HepG2 (cell line): ENCODE results near the gene TTLL11. TPM values are rescaled to one million over a fixed set of nuclear protein-coding genes. Genes with fewer than 3 reads are reported as not detected.
A peak's percentile ranks its signal among the peaks of the same experiment; 100 is the strongest.

Experiments
- ATAC-seq: fragments of 200-7000 bp; cut with Tn5 transposase; 3 replicates; pipeline ENCODE4 v1.9.1; 2020; ENCODE audit warnings: mild to moderate bottlenecking, moderate library complexity
- BruUV-seq: library from RNA; stranded (reverse); fragments of 400-500 nt; replicated peaks from 2 replicates; lab custom pipeline; 2021; lab: Mats Ljungman, UMichigan
- CTCF ChIA-PET: fragments of 300-600 bp; formaldehyde crosslinking; extraction: SDS; loops from one replicate; lab custom pipeline; 2021; ENCODE audit warnings: low total read pairs, inconsistent platforms, low intra/inter-chr PET ratio; lab: Yijun Ruan, JAX
- POLR2A ChIA-PET: fragments of 350-600 bp; sonication (Branson Sonifier 250); formaldehyde crosslinking; loops from one replicate; lab custom pipeline; 2020; ENCODE audit warnings: antibody characterized with exemption, inconsistent platforms; lab: Yijun Ruan, JAX
- DNase-seq: peaks from one replicate; pipeline ENCODE4 v3.0.0-alpha.2; 2015; ENCODE audit warnings: low spot score
- FAIRE-seq: peaks from 3 replicates; lab custom pipeline; 2011; peaks lifted over from hg19 to GRCh38; lab: Jason Lieb, UNC
- H2AFZ ChIP-seq: one replicate; pipeline ENCODE4 v1.6.1; 2011; ENCODE audit warnings: low read length, inconsistent platforms
- H3K27ac ChIP-seq: fragments of 300-600 bp; 3 replicates; pipeline ENCODE4 v1.8.0; 2011; ENCODE audit warnings: mixed run types, mild to moderate bottlenecking, mixed read lengths, low read length, inconsistent platforms; ENCODE audit not compliant: insufficient read depth; ENCODE audit errors: extremely low read length
- H3K27me3 ChIP-seq, 2 experiments: fragments of 200-600 bp in 1 of 2; 2 replicates in 1 of 2; 3 replicates in 1 of 2; pipeline versions ENCODE4 v1.6.0 to v1.8.0; 2011; ENCODE audit warnings: low read length in 2 of 2, mild to moderate bottlenecking in 2 of 2, moderate library complexity in 2 of 2, inconsistent platforms in 1 of 2; ENCODE audit not compliant: insufficient read depth in 2 of 2, control insufficient read depth in 1 of 2
- H3K36me3 ChIP-seq, 2 experiments: fragments of 200-600 bp in 1 of 2; replicated peaks in 1 of 2; 2 replicates in 1 of 2; 3 replicates in 1 of 2; pipeline versions ENCODE4 v1.5.1 to v1.8.0; 2011; ENCODE audit warnings: low read length in 2 of 2, inconsistent platforms in 1 of 2; ENCODE audit not compliant: insufficient read depth in 2 of 2, control insufficient read depth in 1 of 2
- H3K4me1 ChIP-seq: 2 replicates; pipeline ENCODE4 v1.5.1; 2012; ENCODE audit warnings: low read length, inconsistent platforms; ENCODE audit not compliant: insufficient read depth
- H3K4me2 ChIP-seq: 2 replicates; pipeline ENCODE4 v1.6.0; 2011; ENCODE audit warnings: low read depth, low read length, inconsistent platforms
- H3K4me3 ChIP-seq, 3 experiments: fragments of 200-600 bp in 1 of 3; sonication (generic), shearing (Covaris generic) in 1 of 3; replicated peaks in 1 of 3; 2 replicates each; pipeline ENCODE4 v1.5.1; 2011 to 2016; ENCODE audit warnings: low read length in 3 of 3, inconsistent platforms in 2 of 3, low read depth in 2 of 3, mild to moderate bottlenecking in 2 of 3, control low read depth in 1 of 3, mixed read lengths in 1 of 3; ENCODE audit not compliant: insufficient read depth in 1 of 3
- H3K79me2 ChIP-seq: one replicate; pipeline ENCODE4 v1.6.1; 2011; ENCODE audit warnings: low read length, inconsistent platforms; ENCODE audit not compliant: insufficient read depth
- H3K9ac ChIP-seq: 2 replicates; pipeline ENCODE4 v1.6.0; 2011; ENCODE audit warnings: mild to moderate bottlenecking, low read depth, low read length, inconsistent platforms; ENCODE audit not compliant: insufficient read depth
- H3K9me3 ChIP-seq: 2 replicates; pipeline ENCODE4 v1.5.1; 2012; ENCODE audit warnings: mild to moderate bottlenecking, low read length
- H4K20me1 ChIP-seq: 2 replicates; pipeline ENCODE4 v1.6.0; 2011; ENCODE audit warnings: inconsistent platforms, mild to moderate bottlenecking, low read length, moderate library complexity; ENCODE audit not compliant: insufficient read depth
- ASH2L ChIP-seq: fragments of 300-600, 200-600 bp; sonication (generic); IDR thresholded peaks from 2 replicates; pipeline ENCODE4 v1.7.0; 2017; ENCODE audit warnings: low read depth, mild to moderate bottlenecking, moderate library complexity, mixed read lengths, low read length; ENCODE audit not compliant: insufficient read length
- CENPX ChIP-seq: sonication (generic); formaldehyde crosslinking; IDR thresholded peaks from 2 replicates; pipeline ENCODE4 v1.9.0; 2021; ENCODE audit warnings: mild to moderate bottlenecking, missing genetic modification reagents, moderate library complexity
- ELF3 ChIP-seq: IDR thresholded peaks from 2 replicates; pipeline ENCODE4 v1.6.1; 2016; ENCODE audit warnings: missing genetic modification reagents, missing compliant biosample characterization
- ELF4 ChIP-seq: sonication (generic); formaldehyde crosslinking; IDR thresholded peaks from 2 replicates; pipeline ENCODE4 v1.5.0; 2020; ENCODE audit warnings: missing genetic modification reagents, mild to moderate bottlenecking, moderate library complexity, borderline replicate concordance
- EP300 ChIP-seq, 3 experiments: sonication (generic) in 1 of 3; formaldehyde crosslinking in 1 of 3; IDR thresholded peaks; 2 replicates each; pipeline versions ENCODE4 v1.5.1 to v1.6.1; 2011 to 2020; ENCODE audit warnings: low read depth in 2 of 3, low read length in 2 of 3, borderline replicate concordance in 1 of 3, improper control_type of control experiment in 1 of 3, mild to moderate bottlenecking in 1 of 3, missing genetic modification reagents in 1 of 3, moderate library complexity in 1 of 3
- ISL2 ChIP-seq: sonication (generic); formaldehyde crosslinking; IDR thresholded peaks from 2 replicates; pipeline ENCODE4 v1.5.0; 2020; ENCODE audit warnings: missing genetic modification reagents
- MED13 ChIP-seq: sonication (generic); formaldehyde crosslinking; IDR thresholded peaks from 2 replicates; pipeline ENCODE4 v1.5.0; 2020; ENCODE audit warnings: missing genetic modification reagents
- PAWR ChIP-seq: sonication (generic); formaldehyde crosslinking; IDR thresholded peaks from 2 replicates; pipeline ENCODE4 v1.4.0; 2020; ENCODE audit warnings: missing genetic modification reagents, mild to moderate bottlenecking, borderline replicate concordance
- RARA ChIP-seq: IDR thresholded peaks from 2 replicates; pipeline ENCODE4 v1.6.1; 2016; ENCODE audit warnings: missing genetic modification reagents, missing compliant biosample characterization
- SETDB1 ChIP-seq: sonication (generic); formaldehyde crosslinking; IDR thresholded peaks from 2 replicates; pipeline ENCODE4 v1.5.1; 2020; ENCODE audit warnings: missing genetic modification reagents, mild to moderate bottlenecking, borderline replicate concordance
- SNAPC4 ChIP-seq: sonication (generic); formaldehyde crosslinking; IDR thresholded peaks from 2 replicates; pipeline ENCODE4 v1.4.0; 2020; ENCODE audit warnings: mild to moderate bottlenecking, missing genetic modification reagents
- ZMYM2 ChIP-seq: sonication (generic); formaldehyde crosslinking; IDR thresholded peaks from 2 replicates; pipeline ENCODE4 v1.8.0; 2022; ENCODE audit warnings: mild to moderate bottlenecking, missing genetic modification reagents
- ZNF552 ChIP-seq: sonication (generic); formaldehyde crosslinking; IDR thresholded peaks from 2 replicates; pipeline ENCODE4 v1.9.0; 2022; ENCODE audit warnings: missing genetic modification reagents, mild to moderate bottlenecking, borderline replicate concordance
- ZNF800 ChIP-seq: sonication (generic); formaldehyde crosslinking; IDR thresholded peaks from 2 replicates; pipeline ENCODE4 v1.4.0; 2020; ENCODE audit warnings: missing genetic modification reagents
- ZSCAN21 ChIP-seq: sonication (generic); formaldehyde crosslinking; IDR thresholded peaks from 2 replicates; pipeline ENCODE4 v1.8.0; 2022; ENCODE audit warnings: mild to moderate bottlenecking, missing genetic modification reagents, moderate library complexity, borderline replicate concordance
- WGBS: methylation state at CpG from one replicate; pipeline ENCODE4 v1.1.6; 2017; ENCODE audit warnings: low lambda C conversion rate; 5-methylcytosine and 5-hydroxymethylcytosine counted together
- in situ Hi-C: cut with HindIII; loops from 2 replicates; pipeline ENCODE4 v1.10.0; 2017; ENCODE audit warnings: low pct_unique_long_range_greater_than_20kb; ENCODE audit not compliant: extremely low pct_ligation_motif_present
- intact Hi-C: fragments of 100-400 bp; cut with micrococcal nuclease; formaldehyde crosslinking; loops from one replicate; pipeline ENCODE4 v1.10.0; 2022; ENCODE audit not compliant: unreplicated experiment
- polyA plus RNA-seq, 8 experiments: library from polyadenylated mRNA; depleted of rRNA in 3 of 8; stranded (reverse) in 7 of 8; unstranded in 1 of 8; fragments of >200 nt; fragmentation: Illumina TruSeq in 4 of 8; extraction: Trizol in 4 of 8; gene quantifications; 2 replicates each; pipeline versions ENCODE4 v1.2.1 to v1.2.3, GENCODE V29; 2011 to 2016; ENCODE audit warnings: low read depth in 4 of 8, missing spikeins in 1 of 8, mixed read lengths in 1 of 8; ENCODE audit not compliant: insufficient read depth in 1 of 8
- total RNA-seq, 5 experiments: library from RNA; depleted of rRNA; stranded (reverse); fragments of >200 nt; fragmentation: Illumina TruSeq; extraction: Trizol; gene quantifications; 2 replicates each; pipeline ENCODE4 v1.2.3, GENCODE V29; 2016; ENCODE audit warnings: low read depth in 1 of 5

TTLL11 gene
- total and polyA plus RNA-seq, 2 of the 13 experiments (the other 11 are each of a cell fraction or from before 2014, with no cell fraction given) = 4.5 to 5.2 TPM

GRCh38 chr9:121992571-121993212 lies 100.4 kb downstream of the TTLL11 start (continued):
- TF ChIP-seq ZSCAN21 (CRISPR knock-in tag) (no peak), SETDB1 (CRISPR knock-in tag) (no peak)

- H3K27me3 ChIP-seq = no peaks in the 10 kb centered on the region
- ChIA-PET POLR2A (interaction anchor here (1.4 to 1.8 kb wide), 2 partner anchors 16 to 248 kb away, joined by 4 to 9 read pairs; no protein-coding TSS in a partner anchor), CTCF (interaction anchor here (0.6 to 0.7 kb wide), 2 partner anchors 256 to 351 kb away, joined by 3 read pairs; no protein-coding TSS in a partner anchor)
- DNase-seq = no peak
- FAIRE-seq = no peak
- no peaks in the 10 kb centered on the region for H4K20me1 ChIP-seq
- H3K36me3 ChIP-seq = no peaks in the 10 kb centered on the region
- in situ Hi-C loops (loop anchor here (5.0 to 25.0 kb wide), 3 partner anchors 254 to 444 kb away; no protein-coding TSS in a partner anchor), intact Hi-C loops (loop anchor here (2.0 kb wide), 1 partner anchor 444 kb away; no protein-coding TSS in a partner anchor)
- H3K9me3 ChIP-seq = no peaks in the 10 kb centered on the region
- H3K4me2 ChIP-seq = peak overlapping the region; percentile 66
- H3K27ac ChIP-seq = peak overlapping the region; percentile 62
- H3K9ac ChIP-seq = no peak overlapping the region
- H3K4me3 ChIP-seq = peak overlapping the region in 1 of 3 experiments; percentile 35; a peak in 1 of 6 replicates
- H3K79me2 ChIP-seq = no peaks in the 10 kb centered on the region
- peak; percentile 7; the same call in 2 of the 3 replicates for ATAC-seq
- WGBS = 8% methylated on average over 4 of the region's 4 CpGs
- H2AFZ ChIP-seq = no peak overlapping the region
- no TSS peak for BruUV-seq
- H3K4me1 ChIP-seq = peaks cover 43% of the 10 kb centered on the region
- TF ChIP-seq ZNF800 (CRISPR knock-in tag) (no peak), SNAPC4 (CRISPR knock-in tag) (no peak), ELF4 (CRISPR knock-in tag) (no peak), ZMYM2 (no peak), RARA (peak; percentile 77), ISL2 (peak; percentile 53), ASH2L (no peak), CENPX (CRISPR knock-in tag) (no peak), MED13 (CRISPR knock-in tag) (no peak), ELF3 (peak; percentile 85), ZNF552 (CRISPR knock-in tag) (no peak), PAWR (CRISPR knock-in tag) (no peak), EP300 (IDR thresholded peaks at IDR 0.05; ENCODE audit: low read depth in 2 of 2, low read length in 2 of 2) (peak in 1 of 2 experiments; percentile 54; a peak in 1 of 4 replicates), EP300 (CRISPR knock-in tag; IDR thresholded peaks at IDR 0.05; ENCODE audit: borderline replicate concordance) (no peak)
Measured at GRCh38 chr9:121991307-121991661, 101.8 kb downstream of the TTLL11 start.
